Ishikawa (cell line): ENCODE data around the gene PLXNA4.

Experiments
- CEBPB ChIP-seq: IDR thresholded peaks from 2 replicates; pipeline ENCODE4 v1.6.1; 2012
- CREB1 ChIP-seq: IDR thresholded peaks from 2 replicates; pipeline ENCODE4 v1.6.1; 2012; ENCODE audit warnings: low read depth
- EGR1 ChIP-seq: IDR thresholded peaks from 2 replicates; pipeline ENCODE4 v1.6.1; 2012
- EP300 ChIP-seq: IDR thresholded peaks from 2 replicates; pipeline ENCODE4 v1.6.1; 2012; ENCODE audit warnings: borderline replicate concordance
- FOXM1 ChIP-seq: IDR thresholded peaks from 2 replicates; pipeline ENCODE4 v1.6.1; 2012; ENCODE audit warnings: low read depth, borderline replicate concordance
- MAX ChIP-seq: IDR thresholded peaks from 2 replicates; pipeline ENCODE4 v1.6.1; 2012
- NFIC ChIP-seq: IDR thresholded peaks from 2 replicates; pipeline ENCODE4 v1.6.1; 2012
- RAD21 ChIP-seq: IDR thresholded peaks from 2 replicates; pipeline ENCODE4 v1.6.1; 2012; ENCODE audit warnings: low read depth
- REST ChIP-seq: IDR thresholded peaks from 2 replicates; pipeline ENCODE4 v1.6.1; 2012; ENCODE audit warnings: low read depth, mild to moderate bottlenecking
- TAF1 ChIP-seq: IDR thresholded peaks from 2 replicates; pipeline ENCODE4 v1.6.1; 2012; ENCODE audit warnings: low read depth, mild to moderate bottlenecking
- TCF12 ChIP-seq: IDR thresholded peaks from 2 replicates; pipeline ENCODE4 v1.6.1; 2012; ENCODE audit warnings: low read depth
- TEAD4 ChIP-seq: IDR thresholded peaks from 2 replicates; pipeline ENCODE4 v1.6.1; 2012
- YY1 ChIP-seq: IDR thresholded peaks from 2 replicates; pipeline ENCODE4 v1.6.1; 2012; ENCODE audit warnings: low read depth
- ZBTB7A ChIP-seq: IDR thresholded peaks from 2 replicates; pipeline ENCODE4 v1.6.1; 2012; ENCODE audit warnings: low read depth
- TF ChIP-seq, protein P1 (sequence below): IDR thresholded peaks from 2 replicates; pipeline ENCODE4 v1.6.1; 2012

The PLXNA4 gene

GRCh38 chr7:132466367-132466766 is 109.9 kb downstream of the PLXNA4 start:
- no peak for TF ChIP-seq NFIC
- TF ChIP-seq TAF1: no peak
- no peak for TF ChIP-seq FOXM1
- no peak for TF ChIP-seq TCF12
- no peak for TF ChIP-seq CEBPB
- TF ChIP-seq, protein P1, sequence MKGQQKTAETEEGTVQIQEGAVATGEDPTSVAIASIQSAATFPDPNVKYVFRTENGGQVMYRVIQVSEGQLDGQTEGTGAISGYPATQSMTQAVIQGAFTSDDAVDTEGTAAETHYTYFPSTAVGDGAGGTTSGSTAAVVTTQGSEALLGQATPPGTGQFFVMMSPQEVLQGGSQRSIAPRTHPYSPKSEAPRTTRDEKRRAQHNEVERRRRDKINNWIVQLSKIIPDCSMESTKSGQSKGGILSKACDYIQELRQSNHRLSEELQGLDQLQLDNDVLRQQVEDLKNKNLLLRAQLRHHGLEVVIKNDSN: no peak

- TF ChIP-seq CREB1 (no peak), YY1 (no peak), TAF1 (no peak), TEAD4 (no peak), EP300 (no peak), ZBTB7A (no peak), FOXM1 (no peak), RAD21 (no peak), EGR1 (no peak), REST (no peak), CEBPB (no peak), MAX (no peak), NFIC (no peak), TCF12 (no peak)
- TF ChIP-seq, protein P1: no peak
Observed at GRCh38 chr7:132465516-132465915, 110.8 kb downstream of the PLXNA4 start.

GRCh38 chr7:132464740-132465139 is 111.5 kb downstream of the PLXNA4 start:
- TF ChIP-seq CREB1 (no peak), FOXM1 (no peak), RAD21 (no peak), EGR1 (no peak), NFIC (no peak), TEAD4 (no peak), CEBPB (no peak), REST (no peak), TAF1 (no peak), YY1 (no peak), ZBTB7A (no peak), TCF12 (no peak), MAX (no peak), EP300 (no peak)
- TF ChIP-seq, protein P1: no peak

DNA sequence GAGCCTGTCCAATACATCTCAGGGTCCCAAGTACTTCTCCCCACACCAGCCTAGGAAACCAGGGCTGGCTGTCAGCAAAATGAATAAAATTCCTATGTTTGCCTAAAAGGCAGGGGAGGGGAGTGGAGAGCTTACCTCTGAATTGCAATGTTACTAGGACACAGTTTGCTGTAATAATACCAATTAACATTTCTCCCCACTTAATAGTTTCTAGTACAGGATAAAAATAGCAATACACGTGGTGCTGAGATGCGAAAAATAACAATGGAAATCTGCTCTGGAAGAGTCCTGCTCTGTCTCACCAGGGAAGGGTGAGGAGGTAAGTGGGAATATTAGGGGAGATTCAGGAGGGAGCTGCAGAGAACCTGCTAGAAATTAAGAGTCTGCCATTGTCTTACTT is 112.3 kb downstream of the PLXNA4 start:
- TF ChIP-seq, protein P1: no peak
- no peak for TF ChIP-seq CEBPB

DNA sequence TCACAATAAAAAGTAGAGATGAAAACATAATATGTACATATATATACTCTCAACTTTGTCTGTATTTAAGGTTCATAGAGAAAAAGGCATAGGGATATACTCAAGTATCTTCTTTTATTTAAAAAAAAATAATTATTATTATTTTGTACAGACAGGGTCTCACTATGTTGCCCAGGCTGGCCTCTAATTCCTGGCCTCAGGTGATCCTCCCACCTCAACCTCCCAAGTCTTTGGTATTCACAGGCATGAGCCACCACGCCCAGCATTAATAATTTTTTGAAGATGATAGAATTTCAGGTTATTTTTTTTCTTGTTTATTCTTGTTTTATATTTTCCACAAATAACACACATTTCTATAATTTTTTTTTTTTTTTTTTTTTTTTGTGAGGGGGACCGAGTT is 113.8 kb downstream of the PLXNA4 start:
- TF ChIP-seq MAX (no peak), TEAD4 (no peak), CREB1 (no peak), NFIC (no peak), RAD21 (no peak), YY1 (no peak), TAF1 (no peak), FOXM1 (no peak), EP300 (no peak)
- TF ChIP-seq, protein P1: no peak
